B cell (primary cell): ENCODE results near the gene SPPL2A. TPM values are rescaled to one million over a fixed set of nuclear protein-coding genes. Genes with fewer than 3 reads are reported as not detected.

Source experiments
- ATAC-seq: fragments of 200-7000 bp; cut with Tn5 transposase; one replicate; pipeline ENCODE4 v1.10.0; 2021; ENCODE audit warnings: low read depth, mild to moderate bottlenecking, moderate number of reproducible peaks, moderate library complexity
- CTCF ChIA-PET: fragments of 350-600 bp; sonication (Branson Sonifier 250); formaldehyde crosslinking; loops from one replicate; lab custom pipeline; 2021; ENCODE audit warnings: antibody characterized with exemption, inconsistent platforms; lab: Charles Lee
- POLR2A ChIA-PET: fragments of 350-600 bp; sonication (Branson Sonifier 250); formaldehyde crosslinking; loops from one replicate; lab custom pipeline; 2021; ENCODE audit warnings: antibody characterized with exemption; lab: Charles Lee
- DNase-seq: peaks from one replicate; pipeline ENCODE4 v3.0.0; 2013
- H2AFZ ChIP-seq: 2 replicates; pipeline ENCODE4 v1.6.1; 2012; ENCODE audit warnings: mild to moderate bottlenecking, low read depth, low read length; ENCODE audit not compliant: insufficient read depth, poor library complexity, severe bottlenecking
- H3K27ac ChIP-seq, 2 donors: 1 replicate in 1 of 2; 2 replicates in 1 of 2; pipeline ENCODE4 v1.5.1; 2012 to 2013; ENCODE audit warnings: low read length in 2 of 2, mild to moderate bottlenecking in 2 of 2, moderate library complexity in 1 of 2
- H3K27me3 ChIP-seq, 4 experiments: fragments of 200-600 bp in 1 of 4; sonication (generic) in 1 of 4; replicated peaks in 1 of 4; 1 replicate in 2 of 4; 2 replicates in 2 of 4; pipeline versions ENCODE4 v1.6.1 to v1.7.0; 2013 to 2016; ENCODE audit warnings: low read length in 3 of 4, mild to moderate bottlenecking in 2 of 4, mixed read lengths in 1 of 4, moderate library complexity in 1 of 4; ENCODE audit not compliant: insufficient read depth in 4 of 4, control insufficient read depth in 3 of 4; ENCODE audit errors: control extremely low read depth in 1 of 4
- H3K36me3 ChIP-seq, 2 experiments: replicated peaks in 1 of 2; 1 replicate in 1 of 2; 2 replicates in 1 of 2; pipeline versions ENCODE4 v1.6.1 to v1.7.1; 2013; ENCODE audit warnings: low read length in 1 of 2; ENCODE audit not compliant: insufficient read depth in 2 of 2, control insufficient read depth in 1 of 2; ENCODE audit errors: control extremely low read depth in 1 of 2, extremely low read depth in 1 of 2
- H3K4me1 ChIP-seq, 2 donors: fragments of 200-600 bp in 1 of 2; sonication (generic) in 1 of 2; 1 replicate in 1 of 2; 2 replicates in 1 of 2; pipeline versions ENCODE4 v1.5.1 to v1.6.1; 2013 to 2017; ENCODE audit warnings: low read length in 2 of 2; ENCODE audit not compliant: control insufficient read depth in 2 of 2, insufficient read depth in 2 of 2
- H3K4me2 ChIP-seq: replicated peaks from 2 replicates; pipeline ENCODE3; 2012; ENCODE audit warnings: mild to moderate bottlenecking, low read depth, low read length; ENCODE audit not compliant: poor library complexity, severe bottlenecking
- H3K4me3 ChIP-seq, 5 experiments: fragments of 200-600 bp in 1 of 5; sonication (generic) in 1 of 5; 1 replicate in 3 of 5; 2 replicates in 2 of 5; pipeline versions ENCODE4 v1.5.1 to v1.7.0; 2011 to 2016; ENCODE audit warnings: low read length in 4 of 5, mild to moderate bottlenecking in 4 of 5, low read depth in 2 of 5, control low read depth in 1 of 5, moderate library complexity in 1 of 5; ENCODE audit not compliant: insufficient read depth in 1 of 5; ENCODE audit errors: control extremely low read depth in 1 of 5, extremely low read depth in 1 of 5
- H3K79me2 ChIP-seq: fragments of 200-600 bp; sonication (generic); one replicate; pipeline ENCODE4 v1.6.0; 2016; ENCODE audit warnings: low read length; ENCODE audit not compliant: control insufficient read depth, insufficient read depth
- H3K9ac ChIP-seq: fragments of 200-600 bp; sonication (generic); 2 replicates; pipeline ENCODE4 v1.6.1; 2017; ENCODE audit warnings: mild to moderate bottlenecking, low read length, moderate library complexity
- H3K9me3 ChIP-seq, 3 donors: one replicate each; pipeline versions ENCODE4 v1.6.1 to v1.7.1; 2013; ENCODE audit warnings: low read length in 2 of 3; ENCODE audit not compliant: control insufficient read depth in 2 of 3, insufficient read depth in 1 of 3; ENCODE audit errors: control extremely low read depth in 1 of 3
- H4K20me1 ChIP-seq: 2 replicates; pipeline ENCODE4 v1.6.0; 2012; ENCODE audit warnings: mild to moderate bottlenecking, low read length; ENCODE audit not compliant: insufficient read depth, control insufficient read depth, poor library complexity, severe bottlenecking
- H3K27ac Mint-ChIP-seq: one replicate; pipeline ENCODE4 v1.8.0; 2021; ENCODE audit warnings: mixed read lengths
- H3K27me3 Mint-ChIP-seq: one replicate; pipeline ENCODE4 v1.8.0; 2021; ENCODE audit warnings: mixed read lengths
- H3K4me1 Mint-ChIP-seq: one replicate; pipeline ENCODE4 v1.8.0; 2021; ENCODE audit warnings: mixed read lengths
- H3K4me3 Mint-ChIP-seq: one replicate; pipeline ENCODE4 v1.8.0; 2021; ENCODE audit warnings: mixed read lengths
- H3K9me3 Mint-ChIP-seq: one replicate; pipeline ENCODE4 v1.8.0; 2022; ENCODE audit warnings: mixed read lengths; ENCODE audit not compliant: insufficient read depth
- CTCF ChIP-seq: fragments of 200-600 bp; IDR thresholded peaks from one replicate; pipeline ENCODE4 v1.8.0; 2022; ENCODE audit warnings: antibody characterized with exemption, mild to moderate bottlenecking
- EZH2 ChIP-seq: IDR thresholded peaks from 2 replicates; pipeline ENCODE4 v1.6.1; 2012; ENCODE audit warnings: borderline replicate concordance, low read depth, mild to moderate bottlenecking, moderate library complexity, low read length; ENCODE audit not compliant: insufficient read depth, poor library complexity, severe bottlenecking
- WGBS: methylation state at CpG from one replicate; pipeline ENCODE4 v1.1.5; 2013; ENCODE audit warnings: missing lambda C conversion rate; ENCODE audit not compliant: insufficient coverage; 5-methylcytosine and 5-hydroxymethylcytosine counted together
- intact Hi-C: fragments of 100-400 bp; cut with micrococcal nuclease; formaldehyde crosslinking; loops from one replicate; pipeline ENCODE4 v1.10.0; 2022
- polyA plus RNA-seq: library from polyadenylated mRNA; depleted of rRNA; stranded (reverse); fragments of >200 nt; gene quantifications from 2 replicates; pipeline ENCODE4 v1.2.3, GENCODE V29; 2012
- total RNA-seq, 2 donors: library from RNA; stranded (reverse); fragments of 120-200 nt in 1 of 2; gene quantifications; 1 replicate in 1 of 2; 2 replicates in 1 of 2; pipeline versions ENCODE4 v1.2.3 to v1.2.4, GENCODE V29; 2013 to 2022

The SPPL2A gene
- total and polyA plus RNA-seq, 2 donors (not counting 1 experiment from before 2014, with no cell fraction given): 34.6 to 78.3 TPM

GRCh38 chr15:50800715-50801114, 35.2 kb upstream of the SPPL2A start:
- no peaks in the 10 kb centered on the region for H3K36me3 ChIP-seq
- no peak for TF ChIP-seq CTCF
- no peak for TF ChIP-seq EZH2
- H3K27ac ChIP-seq: no peak overlapping the region
- 100% methylated on average over 1 of the region's 1 CpG for WGBS
- H3K9me3 ChIP-seq: no peaks in the 10 kb centered on the region
- ChIA-PET CTCF (no interaction called here), POLR2A (no interaction called here)
- Mint-ChIP-seq H3K27me3 (no peaks in the 10 kb centered on the region), H3K4me3 (no peak overlapping the region), H3K9me3 (no peaks in the 10 kb centered on the region), H3K4me1 (no peaks in the 10 kb centered on the region), H3K27ac (no peak overlapping the region)
- no peak overlapping the region for H2AFZ ChIP-seq
- no peaks in the 10 kb centered on the region for H3K79me2 ChIP-seq
- no peaks in the 10 kb centered on the region for H4K20me1 ChIP-seq
- H3K9ac ChIP-seq: no peak overlapping the region
- H3K4me3 ChIP-seq: no peak overlapping the region
- H3K27me3 ChIP-seq: no peaks in the 10 kb centered on the region
- H3K4me1 ChIP-seq: no peaks in the 10 kb centered on the region
- ATAC-seq: no peak
- DNase-seq: no peak
- no peak overlapping the region for H3K4me2 ChIP-seq
- intact Hi-C loops: no loop called here

- WGBS: 60% methylated on average over 3 of the region's 3 CpGs
- Histone ChIP-seq H3K36me3 (no peaks in the 10 kb centered on the region), H3K9me3 (no peaks in the 10 kb centered on the region), H4K20me1 (no peaks in the 10 kb centered on the region), H3K4me3 (no peak overlapping the region), H3K9ac (no peak overlapping the region), H3K4me2 (no peak overlapping the region), H3K27ac (no peak overlapping the region), H3K79me2 (no peaks in the 10 kb centered on the region), H3K27me3 (no peaks in the 10 kb centered on the region), H3K4me1 (no peaks in the 10 kb centered on the region), H2AFZ (no peak overlapping the region)
- Mint-ChIP-seq H3K27me3 (no peaks in the 10 kb centered on the region), H3K27ac (no peak overlapping the region), H3K4me1 (no peaks in the 10 kb centered on the region), H3K9me3 (no peaks in the 10 kb centered on the region), H3K4me3 (no peak overlapping the region)
- no peak for DNase-seq
- POLR2A ChIA-PET: no interaction called here
- ATAC-seq: no peak
- intact Hi-C loops: no loop called here
- CTCF ChIA-PET: no interaction called here
- TF ChIP-seq EZH2 (no peak), CTCF (no peak)
Measured at GRCh38 chr15:50798684-50799083, 33.2 kb upstream of the SPPL2A start.
